HG03103 (cell line): ENCODE results near the gene GZMB.
"Not testable (repeated sequence)": the region's sequence is repeated elsewhere in the genome, so short reads cannot be mapped to it uniquely, and the experiment has no call there.

Experiments
- ATAC-seq: cut with Tn5 transposase; IDR thresholded peaks from one replicate; pipeline ENCODE4 v1.9.1; 2021; ENCODE audit warnings: low read depth; ENCODE audit not compliant: unreplicated experiment

The GZMB gene

DNA sequence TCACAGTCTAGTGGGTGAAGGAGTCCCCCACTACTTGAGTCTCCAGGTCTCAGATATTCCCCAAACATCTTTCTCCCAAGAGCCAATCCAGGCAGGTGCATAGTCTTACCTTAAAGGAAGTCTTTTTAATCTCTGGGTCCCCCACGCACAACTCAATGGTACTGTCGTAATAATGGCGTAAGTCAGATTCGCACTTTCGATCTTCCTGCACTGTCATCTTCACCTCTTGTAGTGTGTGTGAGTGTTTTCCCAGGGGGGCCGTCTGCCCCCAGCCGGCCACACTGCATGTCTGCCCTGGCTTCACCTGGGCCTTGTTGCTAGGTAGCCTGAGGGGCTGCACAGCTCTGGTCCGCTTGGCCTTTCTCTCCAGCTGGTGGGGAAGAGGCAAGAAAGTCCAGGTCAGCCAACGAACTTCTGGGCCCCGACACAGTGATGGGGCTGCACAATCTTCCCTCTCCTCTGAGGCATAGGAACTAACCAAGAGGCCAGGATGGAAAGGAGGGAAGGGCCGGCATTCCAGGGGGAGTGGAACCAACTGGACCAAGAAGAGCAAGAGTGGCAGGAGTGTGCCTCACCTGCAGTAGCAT is 2.1 kb downstream of the GZMB start:
- no peak for ATAC-seq

DNA sequence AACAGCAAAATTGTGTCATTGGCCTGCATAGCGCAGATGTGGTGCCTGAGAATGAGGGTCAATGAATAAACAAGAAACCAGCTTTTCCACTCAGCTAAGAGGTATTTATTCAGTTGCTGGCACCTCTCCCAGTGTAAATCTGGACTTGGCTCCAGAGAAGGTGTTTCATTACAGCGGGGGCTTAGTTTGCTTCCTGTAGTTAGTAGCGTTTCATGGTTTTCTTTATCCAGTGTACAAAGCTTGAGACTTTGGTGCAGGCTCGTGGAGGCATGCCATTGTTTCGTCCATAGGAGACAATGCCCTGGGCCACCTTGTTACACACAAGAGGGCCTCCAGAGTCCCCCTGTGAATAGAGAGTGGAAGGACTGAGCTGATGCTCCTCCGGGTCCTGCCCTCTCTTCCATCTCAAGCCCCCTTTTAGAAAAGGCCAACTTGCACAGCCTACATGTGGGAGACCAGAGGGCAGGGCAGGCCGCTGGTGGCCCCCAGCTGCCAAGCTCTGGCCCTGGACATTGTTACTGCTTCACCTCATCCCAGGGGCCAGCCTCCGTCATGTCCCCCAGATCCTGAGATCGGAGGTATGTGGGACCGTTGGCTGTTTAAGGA is 3.0 kb downstream of the GZMB start:
- no peak for ATAC-seq

DNA sequence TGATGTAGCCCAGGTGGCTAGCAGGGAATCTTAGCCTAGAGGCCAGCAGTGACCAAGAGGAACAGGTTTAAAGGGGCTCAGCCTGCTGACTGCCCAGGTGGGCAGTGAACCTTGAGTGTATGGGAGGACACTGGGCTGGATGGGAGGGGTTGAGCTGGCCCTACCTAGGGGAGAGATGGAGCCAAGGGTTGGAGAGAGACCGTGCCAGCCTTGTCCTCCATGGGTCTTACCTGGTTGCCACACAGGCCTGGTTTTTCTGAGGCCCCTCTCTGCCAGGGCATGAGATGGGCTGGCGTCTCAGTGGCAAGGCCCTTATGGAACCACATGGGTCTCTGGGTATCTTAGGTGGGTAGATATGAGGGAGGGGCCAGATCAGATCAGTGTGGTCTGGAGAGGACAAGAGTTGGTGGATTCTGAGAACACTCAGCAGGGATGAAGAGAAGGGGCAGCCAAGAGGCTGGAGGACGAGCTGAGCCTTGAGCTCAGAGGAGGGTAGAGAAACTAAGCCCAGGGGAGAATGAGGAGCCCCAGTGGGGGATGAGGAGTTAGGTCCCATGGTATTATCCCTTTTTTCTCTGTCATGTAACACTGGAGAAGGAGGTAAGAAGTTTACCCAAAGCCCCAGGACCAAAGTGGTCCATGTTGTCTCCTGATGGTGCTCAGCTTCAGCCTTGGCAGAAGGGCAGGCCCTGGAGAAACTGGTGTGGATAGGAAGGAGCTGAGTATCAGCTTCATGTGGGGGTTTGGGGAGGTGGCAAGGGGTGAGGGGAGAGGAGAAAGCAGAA is 3.7 kb downstream of the GZMB start:
- ATAC-seq = no peak

DNA sequence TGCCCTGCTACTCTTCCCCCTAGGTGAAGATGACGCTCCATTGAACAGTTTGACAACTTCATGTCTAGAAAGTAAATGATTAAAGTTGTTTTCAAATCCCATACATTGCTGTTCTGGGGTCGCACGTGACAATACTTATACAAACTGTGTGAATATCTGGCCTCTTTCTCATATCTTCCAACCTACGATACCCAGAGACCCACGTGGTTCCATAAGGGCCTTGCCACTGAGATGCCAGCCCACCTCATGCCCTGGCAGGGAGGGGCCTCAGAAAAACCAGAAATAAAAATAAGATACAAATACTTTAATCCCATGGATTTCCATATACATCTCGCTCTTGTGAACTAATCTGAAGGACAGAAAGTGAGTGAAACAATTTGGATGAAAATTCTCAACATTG is 4.5 kb downstream of the GZMB start:
- no peak for ATAC-seq

- ATAC-seq = no peak
Observed at GRCh38 chr14:24613747-24614146, 20.2 kb downstream of the GZMB start.

DNA sequence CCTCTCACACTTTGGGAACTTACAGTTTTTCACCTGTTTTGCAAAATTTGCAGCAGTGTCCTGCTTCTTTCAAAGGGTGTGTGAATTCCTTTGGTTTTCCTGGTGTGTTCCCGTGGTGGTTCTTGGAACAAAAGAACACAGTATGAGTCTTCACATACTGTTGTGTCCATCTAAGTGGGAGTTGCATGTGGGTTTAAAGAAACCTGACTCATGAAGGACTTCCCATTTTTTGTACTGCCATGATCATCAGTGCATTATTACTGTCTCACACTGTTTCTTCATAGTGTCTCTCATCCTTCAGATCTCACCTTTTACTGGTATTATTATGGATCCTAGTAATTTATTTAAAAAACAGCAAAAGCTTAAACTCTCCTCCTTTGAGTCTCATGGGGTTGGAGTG is 20.7 kb downstream of the GZMB start:
- ATAC-seq = no peak

- no peak for ATAC-seq
Observed at GRCh38 chr14:24612196-24612595, 21.8 kb downstream of the GZMB start.

DNA sequence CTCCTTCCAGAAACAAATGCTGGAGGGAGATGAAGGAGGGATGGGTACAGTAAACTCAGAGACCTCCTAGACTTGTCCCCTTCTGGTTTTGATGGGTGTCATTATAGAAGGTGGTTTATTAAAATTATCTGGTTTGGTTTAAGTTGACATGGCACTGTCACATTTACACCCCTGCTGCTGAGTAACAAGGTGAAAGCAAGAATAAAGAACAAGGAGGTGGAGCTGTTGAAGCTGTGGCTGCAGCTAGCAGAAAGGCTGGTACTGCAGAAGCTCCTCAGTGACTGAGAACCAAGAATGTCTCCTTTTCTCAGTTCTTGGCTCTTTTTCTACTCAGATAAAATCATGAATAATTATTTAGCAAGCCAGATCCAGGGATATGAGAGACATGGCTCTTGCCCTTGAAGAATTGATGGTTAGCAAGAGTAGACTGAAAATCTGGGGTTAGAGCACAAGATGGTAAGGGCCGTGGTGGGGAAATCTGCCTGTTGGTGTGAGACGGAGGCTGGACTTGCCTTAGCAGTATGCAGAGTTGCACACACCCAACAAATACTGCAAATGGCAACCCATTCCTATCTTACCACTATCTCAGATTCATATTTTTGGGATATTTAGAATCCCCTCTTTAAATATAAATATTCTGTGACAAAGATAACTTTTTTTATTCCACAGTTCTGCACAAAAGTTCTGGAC is 24.2 kb downstream of the GZMB start, which contains the start of gene GZMH:
Gene GZMH, minus strand, starts transcription at position 31 of the 690 bp plus-strand sequence. CDS start 72 bp downstream, outside the sequence.
- ATAC-seq = no peak

- no peak for ATAC-seq
Observed at GRCh38 chr14:24607635-24608514, 26.1 kb downstream of the GZMB start.

GRCh38 chr14:24607081-24607480 is 26.9 kb downstream of the GZMB start:
- ATAC-seq = no peak

GRCh38 chr14:24606297-24606696 is 27.7 kb downstream of the GZMB start:
- ATAC-seq = no peak

DNA sequence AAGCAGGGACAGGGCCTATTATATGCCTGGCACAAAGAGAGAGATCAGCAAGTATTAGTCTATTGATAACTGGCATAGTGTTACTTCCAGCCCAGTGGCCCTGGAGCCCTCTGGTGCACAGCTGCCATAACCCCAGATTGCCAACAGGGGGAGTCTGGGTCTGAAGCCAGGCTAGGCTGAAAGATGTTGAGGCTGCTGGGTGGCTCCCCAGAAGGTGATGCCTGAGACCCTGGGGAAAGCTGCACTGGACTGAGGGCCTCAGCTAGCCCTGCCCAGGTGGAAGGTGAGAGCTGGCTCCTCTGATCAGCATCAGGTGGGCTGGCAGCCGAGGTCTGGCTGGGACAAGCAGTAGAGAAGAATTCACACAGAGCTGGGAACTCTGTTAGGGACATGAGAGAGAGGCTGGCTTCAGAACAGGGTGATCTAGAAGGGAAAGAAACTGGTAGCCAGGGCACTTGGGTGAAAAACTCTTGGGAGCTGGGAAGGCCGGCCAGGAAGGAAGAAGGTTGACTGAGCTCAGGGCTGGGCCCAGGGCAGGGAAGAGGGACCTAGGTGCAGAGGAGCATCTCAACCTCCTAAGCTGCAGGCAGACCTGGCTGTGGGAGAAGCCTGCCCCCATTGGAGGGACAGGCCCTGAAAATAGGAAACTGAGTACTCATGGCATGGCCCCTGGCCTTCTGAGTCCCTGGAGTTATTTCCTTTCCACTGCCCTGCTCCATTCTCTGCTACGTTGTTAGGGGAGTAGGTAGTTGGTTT is 28.4 kb downstream of the GZMB start:
- ATAC-seq = peak; percentile 81

DNA sequence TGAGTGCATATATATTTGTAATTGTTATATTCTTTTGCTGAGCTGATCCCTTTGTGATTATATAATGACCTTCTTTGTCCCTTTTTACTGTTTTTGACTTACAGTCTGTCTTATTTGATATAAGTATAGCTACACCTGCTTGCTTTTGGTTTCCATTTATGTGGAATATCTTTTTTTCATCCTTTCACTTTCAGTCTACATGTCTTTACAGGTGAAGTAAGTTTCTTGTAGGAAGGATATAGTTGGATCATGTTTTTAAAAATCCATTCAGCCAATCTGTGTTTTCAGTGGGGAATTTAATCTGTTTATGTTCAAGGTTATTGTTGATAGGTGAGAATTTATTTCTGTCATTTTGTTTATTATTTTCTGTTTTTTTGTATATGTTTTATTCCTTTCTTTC is 36.6 kb downstream of the GZMB start:
- no peak for ATAC-seq

- no peak for ATAC-seq
Observed at GRCh38 chr14:24595073-24595808, 38.7 kb downstream of the GZMB start.

GRCh38 chr14:24591004-24591403 is 43.0 kb downstream of the GZMB start:
- ATAC-seq = not testable (repeated sequence)

GRCh38 chr14:24584402-24584801 is 49.6 kb downstream of the GZMB start:
- ATAC-seq = not testable (repeated sequence)
